ENCODE measurements around the gene CNTN2.

Gene CNTN2

DNA sequence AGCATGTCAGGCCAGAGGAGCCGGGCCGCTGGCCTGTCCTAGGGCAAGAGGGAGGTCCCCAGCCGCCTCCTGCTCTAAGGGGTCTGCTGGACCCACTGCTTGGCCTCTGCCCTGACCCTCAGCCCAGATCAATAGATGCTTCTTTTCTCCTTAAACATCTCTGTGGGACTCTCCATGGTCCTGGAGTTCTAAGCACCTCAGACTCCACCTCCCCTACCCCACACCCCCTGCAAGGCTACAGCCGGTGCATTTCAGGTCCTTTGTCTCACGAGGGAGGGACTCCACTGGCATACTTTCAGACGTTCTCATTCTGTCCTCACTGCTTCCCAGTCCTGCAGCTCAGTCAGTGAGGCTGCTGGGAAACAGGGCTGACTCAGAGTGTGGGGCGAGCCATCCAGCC lies 11.0 kb downstream of the CNTN2 start:
- no peak for DNase-seq (ENCODE audit: low spot score)

DNA sequence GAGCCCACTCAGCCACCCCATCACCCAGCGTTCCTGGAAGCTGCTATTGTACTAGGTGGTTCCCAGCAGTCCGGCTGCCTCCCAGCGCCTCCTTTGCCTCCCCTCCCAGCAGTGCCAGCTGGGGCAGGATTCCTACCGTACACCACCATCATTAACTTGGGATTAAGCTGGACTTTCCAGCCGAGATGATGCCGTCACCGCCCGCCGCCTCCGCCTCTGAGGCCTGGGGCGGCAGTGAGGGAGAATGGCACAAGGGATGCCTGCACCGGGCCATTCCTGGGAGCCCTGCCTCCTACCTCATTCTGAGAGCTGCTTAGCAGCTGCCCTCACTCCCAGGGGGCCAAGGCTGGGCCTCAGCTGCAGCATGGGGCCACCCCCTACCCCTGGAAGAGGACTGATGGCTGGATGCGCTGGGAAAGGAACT lies 13.2 kb downstream of the CNTN2 start:
- DNase-seq (ENCODE audit: low spot score): no peak

DNA sequence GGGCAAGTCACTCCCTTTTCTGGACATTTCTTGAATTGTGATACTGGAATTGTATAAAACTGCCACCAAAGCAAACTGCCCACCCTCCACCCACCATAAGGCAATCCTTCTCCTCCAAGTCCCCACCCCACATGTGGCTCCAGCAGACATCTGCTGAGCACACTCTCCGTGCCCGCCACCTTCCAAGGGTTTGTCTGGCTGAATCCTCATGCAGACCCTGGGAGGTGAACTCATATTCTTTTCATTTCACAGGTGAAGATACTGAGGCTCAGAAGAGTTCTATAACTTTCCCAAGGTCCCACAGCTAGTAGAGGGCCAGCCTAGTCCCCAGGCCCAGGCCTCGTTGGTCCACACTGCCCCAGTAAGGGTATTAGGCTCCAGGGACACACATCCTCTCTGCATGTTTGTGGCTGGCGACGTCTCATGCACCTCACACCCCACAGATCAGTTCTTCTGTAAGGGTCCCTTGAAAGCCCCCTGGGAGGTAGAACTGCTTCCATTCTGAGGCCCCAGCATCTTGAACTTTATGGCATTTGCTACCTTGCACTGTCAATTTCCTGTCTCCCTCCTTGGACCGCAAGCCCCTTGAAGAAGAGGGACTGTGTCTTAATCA lies 14.1 kb downstream of the CNTN2 start:
- no peak for DNase-seq (ENCODE audit: low spot score)

DNA sequence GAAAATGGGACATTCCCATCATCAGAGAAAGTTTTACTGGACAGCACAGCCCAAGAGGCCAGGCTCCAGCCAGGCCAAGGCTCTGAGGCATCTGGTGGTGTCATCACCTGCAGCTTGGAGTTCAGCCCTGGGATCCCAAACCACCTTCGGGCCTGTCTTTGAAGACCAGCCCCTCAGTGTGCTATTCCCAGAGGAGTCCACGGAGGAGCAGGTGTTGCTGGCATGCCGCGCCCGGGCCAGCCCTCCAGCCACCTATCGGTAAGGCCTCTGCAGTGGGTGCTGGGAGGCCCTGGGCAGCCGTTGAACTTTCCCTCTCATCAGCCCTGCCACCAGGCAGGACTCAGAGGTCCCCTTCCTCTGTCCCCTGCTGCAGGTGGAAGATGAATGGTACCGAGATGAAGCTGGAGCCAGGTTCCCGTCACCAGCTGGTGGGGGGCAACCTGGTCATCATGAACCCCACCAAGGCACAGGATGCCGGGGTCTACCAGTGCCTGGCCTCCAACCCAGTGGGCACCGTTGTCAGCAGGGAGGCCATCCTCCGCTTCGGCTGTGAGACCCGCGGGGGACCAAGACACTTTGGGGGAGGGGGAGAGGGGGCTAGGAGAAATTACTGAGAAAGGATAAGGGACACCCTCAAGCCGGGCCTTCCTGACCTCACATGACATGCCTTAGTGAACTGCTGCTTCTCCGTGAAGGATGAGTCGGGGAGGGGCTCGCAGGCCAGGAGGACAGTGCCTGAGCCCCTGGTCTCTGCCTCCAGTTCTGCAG lies 15.0 kb downstream of the CNTN2 start:
- no peak for DNase-seq (ENCODE audit: low spot score)

DNA sequence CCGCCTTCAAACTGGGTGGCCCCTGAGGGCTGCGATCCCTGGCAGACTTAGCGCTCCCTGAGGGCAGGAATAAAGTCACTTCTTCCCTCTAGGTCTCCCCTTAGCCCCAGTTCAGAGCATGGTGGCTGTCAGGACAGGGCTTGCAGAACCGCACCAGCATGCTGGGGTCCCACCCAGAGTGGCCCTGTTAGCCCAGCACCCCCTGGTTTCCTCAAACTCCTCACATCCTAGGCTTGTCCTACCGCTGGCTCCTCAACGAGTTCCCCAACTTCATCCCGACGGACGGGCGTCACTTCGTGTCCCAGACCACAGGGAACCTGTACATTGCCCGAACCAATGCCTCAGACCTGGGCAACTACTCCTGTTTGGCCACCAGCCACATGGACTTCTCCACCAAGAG lies 15.8 kb downstream of the CNTN2 start:
- DNase-seq (ENCODE audit: low spot score): no peak

DNA sequence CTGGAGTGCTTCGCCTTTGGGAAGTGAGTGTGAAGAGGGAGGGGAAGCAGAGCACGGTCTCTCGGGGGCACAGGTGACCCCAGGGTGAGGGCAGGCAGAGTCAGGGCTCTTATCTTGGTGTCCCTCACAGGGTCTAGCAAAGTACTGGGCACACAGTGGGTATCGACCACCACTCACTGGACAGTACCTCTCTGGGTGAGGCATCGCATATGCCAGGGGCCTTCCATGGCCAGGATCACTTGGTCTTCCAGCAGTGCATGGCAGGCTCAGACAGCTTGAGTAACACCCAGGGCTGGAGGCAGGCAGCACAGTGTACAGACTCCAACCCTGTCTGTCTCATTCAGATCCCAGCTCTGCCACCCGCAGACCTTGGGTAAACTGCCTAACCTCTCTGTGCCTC lies 16.6 kb downstream of the CNTN2 start:
- no peak for DNase-seq (ENCODE audit: low spot score)

DNA sequence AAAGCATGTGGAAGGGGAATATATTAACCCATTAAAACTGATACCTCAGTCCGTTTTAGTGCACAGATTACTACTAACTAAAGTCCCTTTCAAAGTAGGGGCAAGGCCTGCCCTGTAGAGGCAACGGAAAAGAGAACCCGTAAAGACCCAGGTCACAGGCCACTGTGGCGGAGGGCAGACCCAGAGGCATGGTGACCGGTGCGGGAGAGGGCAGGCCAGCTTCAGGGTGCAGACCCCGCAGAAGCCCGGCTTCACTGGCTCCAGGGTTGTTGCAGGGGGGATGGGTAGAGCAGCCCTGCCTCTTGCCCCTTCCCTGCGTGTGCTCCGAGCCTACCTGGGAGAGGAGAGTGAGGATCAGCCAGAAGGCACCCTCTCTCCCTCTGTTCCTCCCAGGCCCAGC lies 17.7 kb downstream of the CNTN2 start:
- no peak for DNase-seq (ENCODE audit: low spot score)

DNA sequence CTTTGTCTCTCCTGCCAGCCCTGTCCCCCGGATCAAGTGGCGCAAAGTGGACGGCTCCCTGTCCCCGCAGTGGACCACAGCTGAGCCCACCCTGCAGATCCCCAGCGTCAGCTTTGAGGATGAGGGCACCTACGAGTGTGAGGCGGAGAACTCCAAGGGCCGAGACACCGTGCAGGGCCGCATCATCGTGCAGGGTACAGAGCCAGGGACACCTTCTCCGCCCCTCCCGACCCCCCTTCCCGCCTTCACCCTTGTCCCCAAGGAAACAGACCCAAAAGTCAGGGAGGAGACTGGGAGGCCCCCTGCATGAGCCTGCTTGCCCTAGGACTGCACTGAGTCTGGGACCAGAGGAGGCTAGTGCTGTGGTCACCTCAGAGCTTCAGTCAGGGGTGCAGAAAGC lies 18.2 kb downstream of the CNTN2 start:
- DNase-seq (ENCODE audit: low spot score): no peak

DNA sequence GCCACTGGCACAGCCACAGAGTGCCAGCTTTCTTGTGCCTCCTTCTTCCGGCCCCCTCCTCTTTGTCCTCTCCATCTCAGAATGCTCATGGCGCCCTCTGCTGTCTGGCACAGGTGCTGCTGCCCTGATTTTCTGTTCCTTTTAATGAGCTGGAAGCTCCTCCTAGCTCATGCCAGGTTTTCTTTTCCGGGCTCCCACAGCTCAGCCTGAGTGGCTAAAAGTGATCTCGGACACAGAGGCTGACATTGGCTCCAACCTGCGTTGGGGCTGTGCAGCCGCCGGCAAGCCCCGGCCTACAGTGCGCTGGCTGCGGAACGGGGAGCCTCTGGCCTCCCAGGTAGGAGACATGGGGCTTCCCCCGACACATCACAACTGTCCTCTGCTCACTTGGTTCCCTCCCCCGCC lies 18.7 kb downstream of the CNTN2 start:
- peak; percentile 54 for DNase-seq (ENCODE audit: low spot score)

DNA sequence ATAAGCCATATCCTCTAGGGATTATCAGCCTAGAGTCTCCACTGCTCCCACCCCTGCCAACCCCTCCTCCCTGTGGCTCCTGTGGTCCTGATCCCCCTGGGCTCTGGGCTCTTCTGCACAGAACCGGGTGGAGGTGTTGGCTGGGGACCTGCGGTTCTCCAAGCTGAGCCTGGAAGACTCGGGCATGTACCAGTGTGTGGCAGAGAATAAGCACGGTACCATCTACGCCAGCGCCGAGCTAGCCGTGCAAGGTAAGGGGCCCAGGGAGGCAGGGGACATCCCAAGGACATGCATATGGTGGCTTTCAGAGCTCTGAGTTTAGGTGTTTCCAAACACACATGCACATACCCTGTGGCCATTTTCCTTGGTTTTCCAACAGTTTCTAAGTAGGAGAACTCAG lies 19.3 kb downstream of the CNTN2 start:
- no peak for DNase-seq (ENCODE audit: low spot score)

DNA sequence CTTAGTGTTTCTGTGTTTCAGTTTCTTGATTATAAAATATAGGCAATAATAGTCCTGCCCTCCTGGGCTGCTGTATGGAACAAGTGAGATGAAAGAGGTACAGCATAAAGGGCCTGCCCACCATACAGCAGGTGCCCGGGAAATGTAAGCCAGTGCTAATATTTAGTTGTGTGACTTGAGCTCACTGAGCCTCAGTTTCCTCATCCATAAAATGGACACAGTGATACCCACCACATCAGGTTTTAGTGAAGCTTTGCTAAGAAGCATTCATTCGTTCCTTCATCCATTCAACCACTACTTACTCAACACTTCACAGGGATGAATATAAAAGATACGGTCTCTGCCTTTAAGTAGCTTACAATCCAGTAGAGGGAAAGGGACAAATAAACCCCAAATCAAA lies 19.9 kb downstream of the CNTN2 start:
- DNase-seq (ENCODE audit: low spot score): no peak

DNA sequence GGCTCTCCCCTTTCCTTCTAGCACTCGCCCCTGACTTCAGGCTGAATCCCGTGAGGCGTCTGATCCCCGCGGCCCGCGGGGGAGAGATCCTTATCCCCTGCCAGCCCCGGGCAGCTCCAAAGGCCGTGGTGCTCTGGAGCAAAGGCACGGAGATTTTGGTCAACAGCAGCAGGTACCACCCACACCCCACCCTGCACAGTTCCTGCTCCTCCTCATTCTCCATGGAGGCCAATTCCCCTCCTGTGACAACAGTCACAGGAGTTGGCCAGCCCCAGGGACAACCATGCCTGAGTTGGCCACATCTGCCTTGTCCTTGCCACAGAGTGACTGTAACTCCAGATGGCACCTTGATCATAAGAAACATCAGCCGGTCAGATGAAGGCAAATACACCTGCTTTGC lies 21.3 kb downstream of the CNTN2 start:
- DNase-seq (ENCODE audit: low spot score): no peak

DNA sequence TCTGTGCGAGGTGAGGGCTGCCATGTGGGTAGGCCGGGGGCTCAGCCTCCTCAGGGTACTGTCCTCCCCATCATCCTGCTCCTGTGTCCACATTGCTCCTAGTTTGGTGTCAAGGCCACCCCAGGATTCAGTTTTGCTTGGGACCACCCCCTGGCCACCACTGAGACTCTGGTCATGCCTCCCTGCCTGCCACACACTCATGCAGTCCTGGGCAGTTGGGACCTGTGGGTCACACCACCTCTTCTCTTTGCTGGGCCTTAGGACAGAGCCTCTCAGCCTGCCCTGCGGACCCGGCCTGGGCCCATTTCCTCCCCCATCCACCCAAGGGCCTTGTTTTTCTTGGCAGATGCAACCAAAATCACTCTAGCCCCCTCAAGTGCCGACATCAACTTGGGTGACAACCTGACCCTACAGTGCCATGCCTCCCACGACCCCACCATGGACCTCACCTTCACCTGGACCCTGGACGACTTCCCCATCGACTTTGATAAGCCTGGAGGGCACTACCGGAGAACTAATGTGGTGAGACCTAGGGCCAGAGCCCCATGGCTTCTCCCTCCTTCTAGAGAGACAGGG lies 21.8 kb downstream of the CNTN2 start:
- no peak for DNase-seq (ENCODE audit: low spot score)

DNA sequence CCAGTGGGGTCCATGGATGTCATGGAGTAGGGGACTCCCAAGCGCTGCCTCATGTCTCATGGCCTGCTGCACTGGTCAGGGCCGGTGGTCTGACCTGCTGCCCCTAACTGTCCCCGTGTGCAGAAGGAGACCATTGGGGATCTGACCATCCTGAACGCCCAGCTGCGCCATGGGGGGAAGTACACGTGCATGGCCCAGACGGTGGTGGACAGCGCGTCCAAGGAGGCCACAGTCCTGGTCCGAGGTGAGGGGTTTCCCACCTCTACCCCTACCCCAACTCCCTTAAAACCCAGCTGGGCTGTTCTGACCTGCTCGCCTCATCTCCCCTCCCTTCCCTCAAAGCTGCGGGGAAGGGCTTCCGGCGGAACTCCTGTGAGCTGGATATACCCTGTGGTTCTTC lies 22.7 kb downstream of the CNTN2 start:
- no peak for DNase-seq (ENCODE audit: low spot score)

DNA sequence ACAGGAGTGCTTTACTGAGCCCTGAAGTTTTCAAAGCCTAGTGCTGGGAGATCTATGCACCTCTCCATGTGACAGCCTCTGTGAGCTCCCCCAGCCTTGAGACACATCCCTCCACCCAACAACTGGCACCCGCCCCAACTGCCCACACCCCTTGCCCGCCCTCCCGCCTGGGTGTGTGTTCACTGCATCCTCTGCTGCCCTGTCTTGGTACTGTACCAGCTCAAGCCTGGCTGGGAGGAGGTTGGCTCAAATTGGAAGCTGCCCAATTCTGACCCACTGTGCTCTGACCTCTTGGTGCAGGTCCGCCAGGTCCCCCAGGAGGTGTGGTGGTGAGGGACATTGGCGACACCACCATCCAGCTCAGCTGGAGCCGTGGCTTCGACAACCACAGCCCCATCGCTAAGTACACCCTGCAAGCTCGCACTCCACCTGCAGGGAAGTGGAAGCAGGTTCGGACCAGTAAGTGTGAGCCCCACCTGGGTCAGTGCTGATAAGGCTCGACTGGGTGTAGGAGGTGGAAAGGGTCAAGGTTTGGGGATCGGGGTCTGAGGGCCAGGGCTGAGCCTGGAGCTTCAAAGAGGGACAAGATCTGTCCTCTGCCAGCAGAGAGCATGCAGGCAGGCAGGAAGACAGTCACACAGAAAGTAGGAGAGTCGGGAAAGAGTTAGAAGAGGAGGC lies 23.3 kb downstream of the CNTN2 start:
- no peak for DNase-seq (ENCODE audit: low spot score)

DNA sequence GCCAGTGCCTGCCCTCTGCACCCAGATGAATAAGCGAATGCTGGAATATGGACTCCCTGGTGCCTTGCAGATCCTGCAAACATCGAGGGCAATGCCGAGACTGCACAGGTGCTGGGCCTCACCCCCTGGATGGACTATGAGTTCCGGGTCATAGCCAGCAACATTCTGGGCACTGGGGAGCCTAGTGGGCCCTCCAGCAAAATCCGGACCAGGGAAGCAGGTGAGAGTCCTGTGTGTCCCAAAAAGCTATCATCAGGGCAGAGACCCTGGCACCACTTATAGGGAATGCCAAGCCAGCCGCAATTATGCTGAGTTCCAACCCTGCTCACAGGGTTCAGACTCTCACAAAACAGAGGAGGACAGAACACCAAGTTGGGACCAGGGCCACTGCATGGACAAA lies 24.0 kb downstream of the CNTN2 start:
- no peak for DNase-seq (ENCODE audit: low spot score)

DNA sequence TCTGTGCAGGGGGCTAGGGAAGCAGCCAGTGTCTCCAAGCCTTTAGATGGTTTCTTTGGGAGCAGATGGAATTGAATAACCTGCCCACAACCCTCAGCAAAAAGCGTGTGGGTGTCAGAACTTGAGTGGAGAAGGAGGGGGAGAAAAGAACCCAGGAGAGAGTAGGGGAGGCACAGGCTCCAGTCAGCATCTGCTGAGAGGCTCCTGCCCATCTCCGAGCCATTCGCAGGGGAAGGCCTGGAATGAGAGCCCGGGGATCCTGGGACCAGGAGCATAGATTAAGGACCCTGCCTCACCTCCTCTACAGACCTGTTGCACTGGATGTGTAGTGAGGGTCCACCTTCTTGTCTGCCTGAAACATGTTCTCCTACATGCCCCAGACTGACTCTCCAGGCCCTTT lies 25.0 kb downstream of the CNTN2 start:
- DNase-seq (ENCODE audit: low spot score): no peak

DNA sequence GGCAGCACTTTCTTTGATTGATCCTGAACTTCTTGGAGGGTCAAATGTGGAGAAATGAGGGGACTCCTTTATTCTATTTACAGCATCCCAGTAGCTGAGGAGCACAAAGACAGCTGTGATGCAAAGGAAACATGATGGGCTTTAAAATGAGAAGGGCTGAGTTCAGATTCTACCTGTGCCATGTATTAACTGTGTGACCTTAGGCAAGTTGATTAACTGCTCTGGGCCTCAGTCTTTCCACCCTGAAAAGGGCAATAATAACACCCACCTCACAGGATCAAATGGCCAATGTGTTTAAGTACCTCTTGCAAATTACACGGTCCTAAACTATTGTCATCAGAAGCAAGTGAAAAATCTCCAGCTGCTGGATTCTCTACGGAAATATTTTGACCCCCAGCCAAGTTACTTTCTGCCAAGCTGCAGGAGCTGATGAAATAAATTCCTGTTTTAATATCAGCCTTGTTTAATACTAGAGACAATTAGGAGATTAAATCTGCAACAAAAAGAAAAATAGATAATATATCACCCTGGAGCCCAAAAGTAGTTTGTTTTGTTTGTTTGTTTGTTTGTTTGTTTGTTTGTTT lies 25.5 kb downstream of the CNTN2 start:
- DNase-seq (ENCODE audit: low spot score): no peak

DNA sequence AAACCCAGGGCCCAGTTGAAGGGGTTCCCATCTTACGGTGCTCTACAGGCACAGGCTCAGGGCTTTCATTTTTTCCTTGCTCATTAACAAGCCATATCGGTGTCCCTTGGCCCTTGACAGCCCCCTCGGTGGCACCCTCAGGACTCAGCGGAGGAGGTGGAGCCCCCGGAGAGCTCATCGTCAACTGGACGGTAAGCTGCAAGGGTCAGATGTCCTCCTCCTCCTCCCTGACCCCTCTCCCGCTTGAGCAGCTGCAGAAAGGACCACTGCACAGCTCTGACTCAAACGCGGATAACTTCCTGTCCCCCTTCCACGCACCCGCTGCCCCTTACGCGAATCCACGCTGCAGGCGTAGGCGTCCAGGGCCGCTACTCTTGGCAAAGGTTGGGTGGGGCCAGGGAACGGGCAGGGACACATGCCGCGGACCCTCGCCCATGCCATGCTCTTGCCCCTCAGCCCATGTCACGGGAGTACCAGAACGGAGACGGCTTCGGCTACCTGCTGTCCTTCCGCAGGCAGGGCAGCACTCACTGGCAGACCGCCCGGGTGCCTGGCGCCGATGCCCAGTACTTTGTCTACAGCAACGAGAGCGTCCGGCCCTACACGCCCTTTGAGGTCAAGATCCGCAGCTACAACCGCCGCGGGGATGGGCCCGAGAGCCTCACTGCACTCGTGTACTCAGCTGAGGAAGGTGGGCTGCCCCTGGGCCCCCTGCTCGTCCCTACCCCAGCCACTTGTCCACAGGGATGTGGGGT lies 26.5 kb downstream of the CNTN2 start:
- DNase-seq (ENCODE audit: low spot score): no peak

DNA sequence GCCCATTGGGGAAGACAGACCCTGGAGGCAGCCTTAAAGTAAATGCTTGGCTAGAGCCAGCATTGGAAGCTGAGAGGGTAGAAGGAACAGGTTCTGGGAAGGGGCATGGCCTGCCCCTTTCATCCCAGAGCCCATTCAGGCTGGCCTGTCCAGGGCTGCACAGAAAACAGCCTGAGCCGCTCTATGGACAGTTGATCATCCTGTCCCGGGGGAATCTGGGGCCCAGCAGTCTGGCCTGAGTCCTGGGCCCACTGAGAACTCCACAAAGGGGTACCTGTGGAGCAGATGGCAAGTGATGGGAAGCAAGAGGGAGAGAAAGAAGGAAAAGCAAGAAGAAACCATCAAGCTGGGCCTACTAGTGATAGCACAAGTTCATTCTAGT lies 28.0 kb downstream of the CNTN2 start:
- no peak for DNase-seq (ENCODE audit: low spot score)

DNA sequence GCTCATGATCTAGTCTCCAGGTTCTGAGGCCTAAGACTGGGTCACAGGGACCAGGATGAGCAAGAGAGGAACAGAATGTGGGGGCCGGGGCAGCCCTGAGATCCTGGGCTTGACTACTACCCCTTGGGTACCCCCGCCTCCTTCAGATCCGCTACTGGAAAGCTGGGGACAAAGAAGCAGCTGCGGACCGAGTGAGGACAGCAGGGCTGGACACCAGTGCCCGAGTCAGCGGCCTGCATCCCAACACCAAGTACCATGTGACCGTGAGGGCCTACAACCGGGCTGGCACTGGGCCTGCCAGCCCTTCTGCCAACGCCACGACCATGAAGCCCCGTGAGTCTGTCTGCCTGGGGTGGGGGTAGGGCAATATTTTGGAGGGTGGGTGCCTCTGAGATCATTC lies 28.8 kb downstream of the CNTN2 start:
- no peak for DNase-seq (ENCODE audit: low spot score)

DNA sequence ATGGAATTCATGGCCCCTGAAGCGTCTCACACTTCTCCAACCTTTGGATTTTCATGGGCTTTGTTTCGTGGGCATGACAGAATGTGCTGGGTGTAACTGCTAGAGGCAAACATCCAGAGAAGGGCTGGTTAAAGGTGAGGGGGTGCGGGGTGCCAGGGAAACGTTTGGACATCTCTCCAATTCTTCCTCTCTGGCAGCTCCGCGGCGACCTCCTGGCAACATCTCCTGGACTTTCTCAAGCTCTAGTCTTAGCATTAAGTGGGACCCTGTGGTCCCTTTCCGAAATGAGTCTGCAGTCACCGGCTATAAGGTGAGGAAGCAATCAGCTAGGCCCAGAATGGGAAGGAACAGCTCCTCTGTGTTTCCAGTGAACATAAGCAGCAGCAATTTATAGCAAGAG lies 29.3 kb downstream of the CNTN2 start:
- DNase-seq (ENCODE audit: low spot score): no peak
